NCI-H1092 (cell line): ENCODE results near the gene IL11.
"Not testable (repeated sequence)": the region's sequence is repeated elsewhere in the genome, so short reads cannot be mapped to it uniquely, and the experiment has no call there.

Source experiments
- DNase-seq: peaks from one replicate; lab custom pipeline; 2025; lab: John Stamatoyannopoulos, UW

The IL11 gene

GRCh38 chr19:55350620-55351315, 19.5 kb downstream of the IL11 start:
- DNase-seq = no peak

GRCh38 chr19:55348317-55349034, 21.8 kb downstream of the IL11 start:
- DNase-seq = no peak

- no peak for DNase-seq
Measured at GRCh38 chr19:55347442-55348009, 22.7 kb downstream of the IL11 start.

- no peak for DNase-seq
Measured at GRCh38 chr19:55346725-55347441, 23.4 kb downstream of the IL11 start.

- DNase-seq = no peak
Measured at GRCh38 chr19:55345818-55346724, 24.2 kb downstream of the IL11 start.

GRCh38 chr19:55345101-55345817, 25.0 kb downstream of the IL11 start:
- no peak for DNase-seq

GRCh38 chr19:55344444-55344843, 25.8 kb downstream of the IL11 start:
- peak; percentile 41 for DNase-seq

GRCh38 chr19:55341595-55342531, 28.4 kb downstream of the IL11 start:
- DNase-seq = no peak

GRCh38 chr19:55341171-55341588, 29.1 kb downstream of the IL11 start:
- DNase-seq = peak; percentile 63

- no peak for DNase-seq
Measured at GRCh38 chr19:55340784-55341147, 29.5 kb downstream of the IL11 start.

GRCh38 chr19:55339889-55340783, 30.1 kb downstream of the IL11 start:
- no peak for DNase-seq

GRCh38 chr19:55339105-55339888, 31.0 kb downstream of the IL11 start, which contains the start of gene KMT5C:
KMT5C (plus strand) TSS chr19:55339876; CDS start chr19:55341937, 2,061 bp downstream.
- peak; percentile 99 for DNase-seq

GRCh38 chr19:55336101-55336500, 34.2 kb downstream of the IL11 start:
- DNase-seq = no peak

GRCh38 chr19:55333870-55334269, 36.4 kb downstream of the IL11 start:
- no peak for DNase-seq

GRCh38 chr19:55329791-55330190, 40.5 kb downstream of the IL11 start:
- DNase-seq = not testable (repeated sequence)

GRCh38 chr19:55328774-55329318, 41.4 kb downstream of the IL11 start:
- not testable (repeated sequence) for DNase-seq

- DNase-seq = no peak
Measured at GRCh38 chr19:55325172-55325571, 45.1 kb downstream of the IL11 start, which contains the start of gene TMEM150B. TMEM150B (minus strand) TSS chr19:55325341; CDS start chr19:55321036, 4,305 bp downstream.
